ENCODE measurements around the gene NAPA. TPM values are rescaled to one million over a fixed set of nuclear protein-coding genes. Genes with fewer than 3 reads are reported as not detected.

Gene NAPA
- total and polyA plus RNA-seq, 8 donors, result 46.1 to 170 (median 106) TPM

- TF ChIP-seq EP300 (IDR thresholded peaks at IDR 0.05) (no peak), POLR2AphosphoS5 (IDR thresholded peaks at IDR 0.05) (no peak), CTCF (IDR thresholded peaks at IDR 0.05) (no peak), POLR2A (IDR thresholded peaks at IDR 0.05) (no peak)
- Histone ChIP-seq H3K27me3 (no peaks in the 10 kb centered on the region), H3K4me3 (no peak overlapping the region), H3K27ac (no peak overlapping the region), H3K4me1 (peaks cover 12 to 50% (median 42%) of the 10 kb centered on the region in 4 donors), H3K36me3 (peaks cover 57 to 95% (median 93%) of the 10 kb centered on the region in 4 donors), H3K9me3 (no peaks in the 10 kb centered on the region)
- no peak for DNase-seq
- 87 to 96% (median 93%) methylated on average over 6 to 7 of the region's 7 CpGs for WGBS, 5 donors
- intact Hi-C loops (cut with DNase I; ENCODE audit: low total_unique reads), result no loop called here
Measured at GRCh38 chr19:47499371-47499770, 15.5 kb downstream of the NAPA start.

- peaks cover 53 to 96% (median 95%) of the 10 kb centered on the region in 4 donors for H3K36me3 ChIP-seq
- 90 to 98% (median 92%) methylated on average over 5 of the region's 5 CpGs for WGBS, 5 donors
- no peaks in the 10 kb centered on the region for H3K27me3 ChIP-seq
- H3K4me3 ChIP-seq, result no peak overlapping the region
- DNase-seq, result no peak
- H3K4me1 ChIP-seq, result peaks cover 12 to 50% (median 42%) of the 10 kb centered on the region in 4 donors
- intact Hi-C loops (cut with DNase I; ENCODE audit: low total_unique reads), result no loop called here
- TF ChIP-seq EP300 (IDR thresholded peaks at IDR 0.05), result no peak
- no peak for TF ChIP-seq CTCF (IDR thresholded peaks at IDR 0.05)
- no peak for TF ChIP-seq POLR2AphosphoS5 (IDR thresholded peaks at IDR 0.05)
- no peak for TF ChIP-seq POLR2A (IDR thresholded peaks at IDR 0.05)
- no peaks in the 10 kb centered on the region for H3K9me3 ChIP-seq
- H3K27ac ChIP-seq, result peak overlapping the region in 2 of 5 donors; percentile 10 to 29
Measured at GRCh38 chr19:47498561-47498960, 16.3 kb downstream of the NAPA start.

- no peaks in the 10 kb centered on the region for H3K9me3 ChIP-seq
- H3K4me1 ChIP-seq, result peaks cover 12 to 50% (median 42%) of the 10 kb centered on the region in 4 donors
- TF ChIP-seq CTCF (IDR thresholded peaks at IDR 0.05), result no peak
- TF ChIP-seq EP300 (IDR thresholded peaks at IDR 0.05), result no peak
- no peak for TF ChIP-seq POLR2AphosphoS5 (IDR thresholded peaks at IDR 0.05)
- no peak for TF ChIP-seq POLR2A (IDR thresholded peaks at IDR 0.05)
- DNase-seq, result no peak
- WGBS, 5 donors, result 60 to 73% (median 66%) methylated on average over 12 to 14 of the region's 14 CpGs
- H3K4me3 ChIP-seq, result no peak overlapping the region
- peaks cover 53 to 96% (median 95%) of the 10 kb centered on the region in 4 donors for H3K36me3 ChIP-seq
- peak overlapping the region in 2 of 5 donors; percentile 29 to 32 for H3K27ac ChIP-seq
- H3K27me3 ChIP-seq, result no peaks in the 10 kb centered on the region
- intact Hi-C loops (cut with DNase I; ENCODE audit: low total_unique reads), result no loop called here
Measured at GRCh38 chr19:47497821-47498520, 16.9 kb downstream of the NAPA start.

- WGBS, 5 donors, result 32 to 72% (median 50%) methylated on average over 16 to 23 of the region's 23 CpGs
Measured at GRCh38 chr19:47497050-47497766, 17.7 kb downstream of the NAPA start.

More at GRCh38 chr19:47497050-47497766, 17.7 kb downstream of the NAPA start:
- TF ChIP-seq EP300 (IDR thresholded peaks at IDR 0.05) (no peak), CTCF (IDR thresholded peaks at IDR 0.05) (no peak), POLR2A (IDR thresholded peaks at IDR 0.05) (no peak), POLR2AphosphoS5 (IDR thresholded peaks at IDR 0.05) (no peak)
- no peaks in the 10 kb centered on the region for H3K9me3 ChIP-seq
- peaks cover 55 to 96% (median 96%) of the 10 kb centered on the region in 4 donors for H3K36me3 ChIP-seq
- no peaks in the 10 kb centered on the region for H3K27me3 ChIP-seq
- peaks cover 12 to 50% (median 42%) of the 10 kb centered on the region in 4 donors for H3K4me1 ChIP-seq
- no peak overlapping the region for H3K4me3 ChIP-seq
- peak overlapping the region in 3 of 5 donors; percentile 25 to 55 (median 29) for H3K27ac ChIP-seq
- intact Hi-C loops (cut with DNase I; ENCODE audit: low total_unique reads), result no loop called here
- DNase-seq, result peak in 1 of 2 donors; percentile 81

Measured in stomach (tissue), 9 donors.